ENCODE data around the gene MRGPRF.

DNA sequence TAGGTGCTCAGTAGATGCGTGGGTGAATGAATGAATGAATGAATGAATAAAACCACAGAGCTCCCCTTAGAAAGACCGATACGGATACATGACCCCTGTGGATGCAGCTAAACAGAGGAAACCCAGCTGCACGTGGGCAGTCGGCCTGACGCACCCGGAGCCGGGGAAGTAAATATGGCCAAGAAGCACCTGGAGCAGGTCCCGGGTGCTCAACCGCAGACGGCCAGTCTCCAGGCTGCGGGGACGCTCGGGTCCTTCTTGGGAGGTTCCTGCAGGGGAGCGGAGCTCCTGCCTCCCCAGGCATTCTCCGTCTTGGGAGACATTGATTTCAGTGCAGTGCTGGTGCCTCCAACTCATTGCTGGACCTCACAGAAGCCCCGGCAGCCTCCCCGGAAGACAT, 24.0 kb upstream of the MRGPRF start:
- no peak for TF ChIP-seq POLR2A (IDR thresholded peaks at IDR 0.05)
- no peak for TF ChIP-seq POLR2AphosphoS5 (IDR thresholded peaks at IDR 0.05)
- TF ChIP-seq, protein P1, sequence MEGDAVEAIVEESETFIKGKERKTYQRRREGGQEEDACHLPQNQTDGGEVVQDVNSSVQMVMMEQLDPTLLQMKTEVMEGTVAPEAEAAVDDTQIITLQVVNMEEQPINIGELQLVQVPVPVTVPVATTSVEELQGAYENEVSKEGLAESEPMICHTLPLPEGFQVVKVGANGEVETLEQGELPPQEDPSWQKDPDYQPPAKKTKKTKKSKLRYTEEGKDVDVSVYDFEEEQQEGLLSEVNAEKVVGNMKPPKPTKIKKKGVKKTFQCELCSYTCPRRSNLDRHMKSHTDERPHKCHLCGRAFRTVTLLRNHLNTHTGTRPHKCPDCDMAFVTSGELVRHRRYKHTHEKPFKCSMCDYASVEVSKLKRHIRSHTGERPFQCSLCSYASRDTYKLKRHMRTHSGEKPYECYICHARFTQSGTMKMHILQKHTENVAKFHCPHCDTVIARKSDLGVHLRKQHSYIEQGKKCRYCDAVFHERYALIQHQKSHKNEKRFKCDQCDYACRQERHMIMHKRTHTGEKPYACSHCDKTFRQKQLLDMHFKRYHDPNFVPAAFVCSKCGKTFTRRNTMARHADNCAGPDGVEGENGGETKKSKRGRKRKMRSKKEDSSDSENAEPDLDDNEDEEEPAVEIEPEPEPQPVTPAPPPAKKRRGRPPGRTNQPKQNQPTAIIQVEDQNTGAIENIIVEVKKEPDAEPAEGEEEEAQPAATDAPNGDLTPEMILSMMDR (IDR thresholded peaks at IDR 0.05): no peak
